Activated T-helper 1 cell treated with anti-CD3 and anti-CD28 coated beads, Interleukin-2, amount 50 U/mL, for 16 hours (primary cell): ENCODE data around the gene CSN1S1.
A peak's percentile ranks its signal among the peaks of the same experiment; 100 is the strongest.

Source experiments
- DNase-seq, 2 donors: peaks; one replicate each; pipeline ENCODE4 v3.0.0-alpha.2; 2020; ENCODE audit warnings: low read depth in 1 of 2, low spot score in 1 of 2

CSN1S1 gene, protein sequence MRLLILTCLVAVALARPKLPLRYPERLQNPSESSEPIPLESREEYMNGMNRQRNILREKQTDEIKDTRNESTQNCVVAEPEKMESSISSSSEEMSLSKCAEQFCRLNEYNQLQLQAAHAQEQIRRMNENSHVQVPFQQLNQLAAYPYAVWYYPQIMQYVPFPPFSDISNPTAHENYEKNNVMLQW

DNA sequence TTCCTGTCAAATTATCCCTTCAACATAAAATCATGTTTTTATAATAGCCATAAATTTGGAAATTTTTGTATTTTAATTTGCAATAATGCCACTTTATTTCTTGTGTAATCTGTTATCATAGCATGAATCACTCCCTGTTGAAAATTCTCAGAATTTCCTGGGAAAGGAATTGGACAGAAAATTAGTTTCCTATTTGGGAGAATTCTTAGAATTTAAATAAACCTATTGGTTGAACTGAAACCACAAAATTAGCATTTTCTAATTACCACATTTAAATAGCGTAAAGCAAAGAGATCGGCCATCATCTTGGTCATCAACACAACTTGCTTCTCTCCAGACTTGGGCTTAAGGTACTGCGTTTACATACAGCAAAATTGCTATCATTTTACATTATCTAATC lies at the start of gene CSN1S1:
Gene CSN1S1 (plus strand): TSS at position 301 of the 400 bp plus-strand sequence. CDS start 1,488 bp downstream, outside the sequence.
- no peak for DNase-seq

DNA sequence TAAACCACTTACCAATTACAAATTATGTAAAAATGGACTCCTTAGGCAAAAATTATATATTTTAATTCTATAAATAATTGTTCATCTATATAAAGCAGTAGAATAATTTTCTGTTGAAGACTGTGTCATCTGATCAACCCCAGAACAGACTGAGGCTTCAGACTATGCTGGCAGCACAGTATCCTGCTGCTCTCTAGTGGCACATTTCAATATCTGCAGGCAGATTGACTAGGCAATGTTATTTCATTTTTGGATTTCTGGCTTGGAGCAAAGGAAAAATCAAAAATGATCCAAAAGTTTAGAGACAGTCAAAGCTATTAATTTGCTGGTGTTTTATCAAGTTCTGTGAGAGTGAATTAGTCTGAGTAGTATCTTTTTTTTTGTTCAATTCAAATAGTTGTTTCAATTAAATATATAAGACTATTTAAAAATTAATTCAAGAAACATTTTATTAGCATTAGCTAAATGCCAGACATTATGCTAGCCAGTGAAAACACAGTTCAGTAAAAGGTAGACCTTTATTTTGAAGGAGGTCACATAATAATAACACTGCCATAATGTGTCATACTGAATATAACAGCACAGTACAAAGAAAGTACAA lies 49.6 kb upstream of the CSN1S1 start:
- DNase-seq, result no peak

DNA sequence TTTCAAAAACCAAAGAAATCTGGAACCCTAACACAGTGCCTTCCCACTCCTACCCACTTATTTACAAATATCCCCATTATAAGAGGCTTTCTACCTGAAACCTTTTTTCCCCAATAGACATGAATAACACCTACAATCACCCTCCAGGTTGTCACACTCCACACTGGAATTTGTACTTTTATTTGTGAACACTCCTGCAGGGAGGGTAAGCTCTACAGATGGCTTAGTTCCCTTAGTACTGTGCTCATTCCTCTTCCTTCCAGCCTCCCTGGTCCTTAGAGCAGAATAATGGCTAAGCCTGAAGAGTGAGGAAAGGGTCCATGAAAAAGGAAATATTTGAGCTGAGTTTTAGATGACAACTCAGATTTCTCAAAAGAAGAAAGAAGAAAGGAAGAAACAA lies 48.7 kb upstream of the CSN1S1 start:
- no peak for DNase-seq

GRCh38 chr4:69888336-69888735 lies 42.5 kb upstream of the CSN1S1 start:
- no peak for DNase-seq

DNA sequence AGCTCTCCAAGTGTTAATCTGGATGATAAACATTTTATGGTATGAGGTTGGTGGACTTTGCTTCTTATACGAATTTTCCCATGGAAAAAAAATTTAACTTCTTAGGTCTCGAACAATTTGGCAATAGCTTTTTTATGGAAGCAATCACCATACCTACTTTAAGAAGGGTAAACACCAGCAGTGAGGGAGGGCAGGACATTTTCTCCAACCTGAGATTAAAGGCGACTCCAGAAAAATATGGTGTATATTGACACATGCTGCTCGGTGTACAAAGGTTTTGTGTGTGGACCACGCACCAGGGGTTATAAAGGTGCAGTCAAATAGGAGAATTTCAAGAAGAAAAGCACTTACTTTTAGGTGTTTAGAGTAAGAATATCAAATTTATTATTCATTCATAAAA lies 36.7 kb upstream of the CSN1S1 start:
- DNase-seq, result no peak

GRCh38 chr4:69894721-69895120 lies 36.1 kb upstream of the CSN1S1 start:
- DNase-seq, result no peak

GRCh38 chr4:69896530-69897116 lies 34.2 kb upstream of the CSN1S1 start:
- no peak for DNase-seq

GRCh38 chr4:69907151-69907550 lies 23.7 kb upstream of the CSN1S1 start:
- DNase-seq, result no peak

DNA sequence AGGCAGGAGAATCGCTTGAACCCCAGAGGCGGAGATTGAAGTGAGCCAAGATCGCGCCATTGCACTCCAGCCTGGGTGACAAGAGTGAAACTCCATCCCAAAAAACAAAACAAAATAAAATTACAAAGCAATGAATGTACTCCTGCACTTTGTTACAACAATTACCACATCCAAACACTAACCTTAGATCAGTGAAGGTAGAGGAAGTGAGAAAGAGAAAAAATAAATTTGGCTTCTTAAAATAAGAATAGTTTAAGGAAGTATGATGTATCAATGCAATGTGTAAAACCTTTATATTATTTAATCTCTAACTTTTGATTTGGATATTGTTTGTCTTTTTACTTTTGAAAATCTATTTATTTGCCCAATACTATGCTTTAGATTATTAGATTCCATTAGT lies 21.7 kb upstream of the CSN1S1 start:
- DNase-seq, result no peak

DNA sequence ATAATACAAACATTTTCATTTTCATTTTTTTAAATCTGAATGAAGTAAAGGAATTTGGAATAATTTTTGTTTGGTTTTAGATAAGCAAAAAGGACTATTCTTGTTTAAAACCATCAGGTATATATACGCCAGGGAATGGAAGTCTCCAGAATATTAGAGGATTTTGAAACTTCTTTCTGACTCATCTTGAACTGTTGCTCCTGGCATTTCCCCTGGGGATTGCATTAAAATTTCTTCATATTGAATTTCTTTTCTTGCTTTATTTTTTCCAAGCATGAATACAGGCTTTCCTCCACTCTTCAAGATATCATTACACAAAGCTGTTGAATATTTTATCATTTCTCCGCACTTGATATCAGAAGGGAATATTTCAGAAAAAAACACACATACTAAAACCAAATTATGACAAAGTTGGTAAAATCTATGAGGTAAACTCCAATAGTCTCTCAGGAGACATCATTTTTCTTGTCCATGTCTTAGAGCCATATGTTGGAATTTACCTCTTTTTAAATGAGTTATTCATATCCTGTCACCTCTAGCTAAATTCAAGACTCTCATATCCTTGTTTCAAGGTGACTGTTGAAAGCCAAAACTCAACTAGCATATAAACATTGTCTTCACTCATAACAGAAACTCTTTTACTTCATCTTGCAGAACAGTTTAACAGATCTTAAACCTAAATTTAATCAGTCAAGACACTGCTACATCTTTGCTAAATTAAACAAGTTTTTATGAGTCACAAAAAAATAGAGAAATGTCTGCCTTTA lies 20.7 kb upstream of the CSN1S1 start:
- DNase-seq, result no peak

- DNase-seq, result no peak
Observed at GRCh38 chr4:69920874-69921273, 10.0 kb upstream of the CSN1S1 start.

GRCh38 chr4:69923782-69924410 lies 7.0 kb upstream of the CSN1S1 start:
- DNase-seq, result peak in 1 of 2 donors; percentile 0

DNA sequence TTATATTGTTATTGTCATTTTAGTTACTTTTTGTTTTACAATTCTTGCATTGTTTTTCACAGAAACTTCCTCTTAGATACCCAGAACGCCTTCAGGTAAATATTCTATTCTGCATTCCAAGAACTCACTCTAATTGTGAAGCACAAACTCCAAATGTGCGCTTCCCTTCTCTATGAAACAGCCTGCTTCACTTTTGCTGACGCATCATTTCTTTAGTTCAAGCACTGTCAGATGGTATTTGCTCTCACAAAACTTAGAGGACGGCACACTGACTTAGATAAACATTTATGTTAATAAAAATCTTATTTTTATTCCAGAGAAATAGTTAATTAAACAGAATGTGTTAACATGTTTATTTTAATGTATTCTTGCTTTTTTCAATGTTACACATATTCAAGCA lies 3.3 kb downstream of the CSN1S1 start:
- DNase-seq, result no peak

DNA sequence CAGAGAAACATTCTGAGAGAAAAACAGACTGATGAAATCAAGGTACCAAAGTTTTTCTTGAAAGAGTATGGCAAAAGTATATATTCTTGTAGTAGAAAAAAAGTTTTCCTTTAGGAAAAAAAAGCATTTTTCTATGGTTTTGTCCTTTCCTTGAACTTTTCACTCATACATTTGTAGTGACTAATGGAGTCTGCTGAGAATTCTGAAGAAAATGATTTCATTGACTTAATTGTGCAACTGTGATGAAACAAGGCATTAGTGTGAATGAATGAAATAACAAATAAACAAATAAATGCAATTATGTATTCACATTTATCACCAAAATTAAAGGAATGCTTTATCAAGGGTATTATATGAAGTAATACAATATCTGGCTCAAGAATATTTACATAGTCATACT lies 5.7 kb downstream of the CSN1S1 start:
- no peak for DNase-seq

- DNase-seq, result no peak
Observed at GRCh38 chr4:69951602-69952001, 20.7 kb downstream of the CSN1S1 start.

DNA sequence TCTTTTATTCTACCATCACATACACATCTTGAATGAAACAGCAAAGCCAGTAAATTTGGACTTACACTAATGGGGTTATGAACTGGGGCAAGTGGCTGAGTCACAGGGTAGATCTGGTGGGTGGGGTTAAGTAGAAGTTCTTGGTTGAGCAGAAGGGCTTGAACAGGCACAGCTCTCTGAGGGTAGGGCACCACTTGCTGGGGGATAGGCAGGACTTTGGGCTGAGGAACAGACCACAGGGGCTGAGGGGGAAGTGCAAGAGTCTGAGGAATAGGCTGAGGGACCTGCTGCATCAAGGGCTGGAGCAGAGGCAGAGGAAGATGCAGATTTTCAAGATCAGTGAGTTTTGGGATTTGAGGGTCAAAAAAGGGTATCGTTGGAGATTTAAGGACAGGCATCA lies 26.3 kb downstream of the CSN1S1 start:
- no peak for DNase-seq

- no peak for DNase-seq
Observed at GRCh38 chr4:69965628-69966027, 34.8 kb downstream of the CSN1S1 start, which contains the start of gene CSN2. CSN2 (minus strand) TSS chr4:69965728; CDS start chr4:69960995, 4,733 bp downstream.

- DNase-seq, result no peak
Observed at GRCh38 chr4:69970071-69970470, 39.2 kb downstream of the CSN1S1 start.

GRCh38 chr4:69974631-69975030 lies 43.8 kb downstream of the CSN1S1 start:
- no peak for DNase-seq

- DNase-seq, result no peak
Observed at GRCh38 chr4:69977582-69977981, 46.7 kb downstream of the CSN1S1 start.

GRCh38 chr4:69984030-69984443 lies 53.2 kb downstream of the CSN1S1 start:
- no peak for DNase-seq
